SK-N-SH (cell line): ENCODE measurements around the gene PEX12. TPM values are rescaled to one million over a fixed set of nuclear protein-coding genes. Genes with fewer than 3 reads are reported as not detected.

Experiments used
- CTCF ChIA-PET: fragments of 300-600, 350-600 bp; formaldehyde crosslinking; extraction: SDS; loops from one replicate; lab custom pipeline; 2021; lab: Yijun Ruan, JAX
- POLR2A ChIA-PET: fragments of 350-600 bp; sonication (Branson Sonifier 250); formaldehyde crosslinking; extraction: SDS; loops from one replicate; lab custom pipeline; 2020; ENCODE audit warnings: antibody characterized with exemption, inconsistent platforms; lab: Yijun Ruan, JAX
- DNase-seq: peaks from one replicate; pipeline ENCODE4 v3.0.0; 2012
- H2AFZ ChIP-seq: fragments of 200-600 bp; sonication (generic); 2 replicates; pipeline ENCODE4 v1.8.1; 2016; ENCODE audit warnings: antibody characterized with exemption, mild to moderate bottlenecking, low read depth
- H3F3A ChIP-seq: fragments of 200-600 bp; sonication (generic); replicated peaks from 2 replicates; pipeline ENCODE3; 2016; ENCODE audit warnings: antibody characterized with exemption, mild to moderate bottlenecking; ENCODE audit not compliant: insufficient read depth
- H3K27ac ChIP-seq, 2 experiments: fragments of 200-500 bp in 1 of 2; fragments of 200-600 bp in 1 of 2; sonication (Bioruptor generic) in 1 of 2; sonication (generic), shearing (Covaris generic) in 1 of 2; 2 replicates each; pipeline versions ENCODE4 v1.5.1 to v1.6.1; 2014 to 2016; ENCODE audit warnings: low read depth in 2 of 2, inconsistent platforms in 1 of 2, low read length in 1 of 2, mild to moderate bottlenecking in 1 of 2, mixed read lengths in 1 of 2
- H3K27me3 ChIP-seq: fragments of 200-600 bp; sonication (generic), shearing (Covaris generic); 2 replicates; pipeline ENCODE4 v1.6.1; 2016; ENCODE audit warnings: mixed run types; ENCODE audit not compliant: insufficient read depth
- H3K36me3 ChIP-seq, 2 experiments: fragments of 200-500 bp in 1 of 2; fragments of 200-600 bp in 1 of 2; sonication (Bioruptor generic) in 1 of 2; sonication (generic) in 1 of 2; replicated peaks in 1 of 2; 2 replicates each; pipeline versions ENCODE3 to v1.5.1; 2014 to 2016; ENCODE audit warnings: low read length in 1 of 2, mild to moderate bottlenecking in 1 of 2; ENCODE audit not compliant: insufficient read depth in 2 of 2, control insufficient read depth in 1 of 2
- H3K4me1 ChIP-seq, 2 experiments: fragments of 200-500 bp in 1 of 2; fragments of 200-600 bp in 1 of 2; sonication (Bioruptor generic) in 1 of 2; sonication (generic), shearing (Covaris generic) in 1 of 2; 2 replicates each; pipeline versions ENCODE4 v1.5.1 to v1.6.1; 2014 to 2016; ENCODE audit warnings: low read depth in 1 of 2, low read length in 1 of 2, mixed run types in 1 of 2; ENCODE audit not compliant: insufficient read depth in 2 of 2, control insufficient read depth in 1 of 2
- H3K4me2 ChIP-seq: fragments of 200-600 bp; sonication (generic), shearing (Covaris generic); 2 replicates; pipeline ENCODE4 v1.6.1; 2017; ENCODE audit warnings: mixed run types
- H3K4me3 ChIP-seq, 2 experiments: fragments of 200-500 bp in 1 of 2; fragments of 200-600 bp in 1 of 2; sonication (Bioruptor generic) in 1 of 2; sonication (generic), shearing (Covaris generic) in 1 of 2; 2 replicates each; pipeline versions ENCODE4 v1.5.1 to v1.8.1; 2014 to 2016; ENCODE audit warnings: low read depth in 2 of 2, inconsistent platforms in 1 of 2, low read length in 1 of 2, mild to moderate bottlenecking in 1 of 2, mixed read lengths in 1 of 2, moderate library complexity in 1 of 2
- H3K79me2 ChIP-seq: fragments of 200-600 bp; sonication (generic); 2 replicates; pipeline ENCODE4 v1.8.1; 2017; ENCODE audit warnings: mild to moderate bottlenecking; ENCODE audit not compliant: insufficient read depth
- H3K9ac ChIP-seq: fragments of 200-600 bp; sonication (generic); 2 replicates; pipeline ENCODE4 v1.6.1; 2017; ENCODE audit warnings: mixed run types
- H3K9me2 ChIP-seq: fragments of 200-600 bp; sonication (generic); 2 replicates; pipeline ENCODE4 v1.6.1; 2017; ENCODE audit warnings: mixed run types
- H3K9me3 ChIP-seq: fragments of 200-600 bp; sonication (generic); 2 replicates; pipeline ENCODE4 v1.6.1; 2017; ENCODE audit warnings: mixed run types, mild to moderate bottlenecking, moderate library complexity
- H4K20me1 ChIP-seq: fragments of 200-600 bp; sonication (generic); 2 replicates; pipeline ENCODE4 v1.6.1; 2017; ENCODE audit warnings: mild to moderate bottlenecking, mixed run types; ENCODE audit not compliant: insufficient read depth
- CHD2 ChIP-seq: fragments of 150-350 bp; IDR thresholded peaks from 2 replicates; pipeline ENCODE4 v1.6.1; 2018; ENCODE audit warnings: low read length; ENCODE audit not compliant: partially characterized antibody
- ELF1 ChIP-seq: IDR thresholded peaks from 2 replicates; pipeline ENCODE4 v1.4.0; 2012
- EP300 ChIP-seq, 2 experiments: IDR thresholded peaks; 2 replicates each; pipeline versions ENCODE4 v1.4.0 to v1.6.1; 2012; ENCODE audit warnings: borderline replicate concordance in 1 of 2, low read depth in 1 of 2, low read length in 1 of 2
- FOSL2 ChIP-seq: IDR thresholded peaks from 2 replicates; pipeline ENCODE4 v1.4.0; 2012; ENCODE audit warnings: low read depth, mild to moderate bottlenecking, moderate library complexity, borderline replicate concordance
- GABPA ChIP-seq: IDR thresholded peaks from 2 replicates; pipeline ENCODE4 v1.4.0; 2012; ENCODE audit warnings: low read depth, mild to moderate bottlenecking
- GATA2 ChIP-seq: sonication (generic); formaldehyde crosslinking; IDR thresholded peaks from 2 replicates; pipeline ENCODE4 v1.5.0; 2020; ENCODE audit warnings: mild to moderate bottlenecking, missing genetic modification reagents
- JUND ChIP-seq: IDR thresholded peaks from 2 replicates; pipeline ENCODE4 v1.4.0; 2012
- MAX ChIP-seq: IDR thresholded peaks from 2 replicates; pipeline ENCODE4 v1.4.0; 2012; ENCODE audit warnings: low read depth
- MEF2A ChIP-seq: IDR thresholded peaks from 2 replicates; pipeline ENCODE4 v1.4.0; 2012; ENCODE audit warnings: low read depth, borderline replicate concordance
- MXI1 ChIP-seq: IDR thresholded peaks from 2 replicates; pipeline ENCODE4 v1.6.1; 2012; ENCODE audit warnings: mild to moderate bottlenecking, low read depth, low read length, improper control_type of control experiment
- NFIC ChIP-seq: IDR thresholded peaks from 2 replicates; pipeline ENCODE4 v1.4.0; 2012; ENCODE audit warnings: borderline replicate concordance
- POLR2AphosphoS5 ChIP-seq: IDR thresholded peaks from 2 replicates; pipeline ENCODE4 v1.6.1; 2012; ENCODE audit warnings: low read depth, low read length
- RCOR1 ChIP-seq: fragments of 150-350 bp; IDR thresholded peaks from 2 replicates; pipeline ENCODE4 v1.6.1; 2017; ENCODE audit warnings: antibody characterized with exemption, low read length
- REST ChIP-seq: IDR thresholded peaks from 2 replicates; pipeline ENCODE4 v1.6.1; 2012; ENCODE audit warnings: mild to moderate bottlenecking, low read depth, low read length, moderate library complexity
- RXRA ChIP-seq: IDR thresholded peaks from 2 replicates; pipeline ENCODE4 v1.4.0; 2012; ENCODE audit warnings: low read depth, mild to moderate bottlenecking, borderline replicate concordance
- SIN3A ChIP-seq: IDR thresholded peaks from 2 replicates; pipeline ENCODE4 v1.6.1; 2012; ENCODE audit warnings: low read depth, mild to moderate bottlenecking, low read length, moderate library complexity, borderline replicate concordance
- TAF1 ChIP-seq: IDR thresholded peaks from 2 replicates; pipeline ENCODE4 v1.6.1; 2012; ENCODE audit warnings: low read depth, mild to moderate bottlenecking, low read length, moderate library complexity, borderline replicate concordance
- TCF12 ChIP-seq: IDR thresholded peaks from 2 replicates; pipeline ENCODE4 v1.4.0; 2012
- ZBTB33 ChIP-seq: IDR thresholded peaks from 2 replicates; pipeline ENCODE4 v1.4.0; 2012; ENCODE audit warnings: low read depth, borderline replicate concordance
- WGBS: methylation state at CpG from one replicate; pipeline ENCODE4 v1.1.6; 2017; ENCODE audit warnings: low lambda C conversion rate; 5-methylcytosine and 5-hydroxymethylcytosine counted together
- polyA plus RNA-seq, 3 experiments: library from polyadenylated mRNA; depleted of rRNA; stranded (reverse); fragments of >200 nt; gene quantifications; 2 replicates each; pipeline ENCODE4 v1.2.3, GENCODE V29; 2012
- TF ChIP-seq, protein P1 (sequence below): IDR thresholded peaks from 2 replicates; pipeline ENCODE4 v1.4.0; 2012; ENCODE audit warnings: low read depth, borderline replicate concordance
- TF ChIP-seq, protein P2 (sequence below): fragments of 200-600 bp; sonication (generic); IDR thresholded peaks from 2 replicates; pipeline ENCODE4 v1.6.1; 2017; ENCODE audit warnings: antibody characterized with exemption, mild to moderate bottlenecking, moderate library complexity
- TF ChIP-seq, protein P3 (sequence below): fragments of 150-350 bp; IDR thresholded peaks from 2 replicates; pipeline ENCODE4 v1.6.1; 2017; ENCODE audit warnings: antibody characterized with exemption, low read length, low read depth, borderline replicate concordance

Gene PEX12
- polyA plus RNA-seq, 1 of the 3 experiments (the other 2 are of a cell fraction): 4.3 TPM

- peaks cover 52% of the 10 kb centered on the region for H3K79me2 ChIP-seq
- peak within 1 kb of the TSS; percentile 98 for H3K9ac ChIP-seq
- no peaks in the 10 kb centered on the region for H3K9me3 ChIP-seq
- H4K20me1 ChIP-seq: peaks cover 22% of the 10 kb centered on the region
- under 1% methylated on average over 45 of the region's 50 CpGs for WGBS
- no peaks in the 10 kb centered on the region for H3K27me3 ChIP-seq
- H3K27ac ChIP-seq: peak within 1 kb of the TSS; percentile 85 to 93
- ChIA-PET CTCF (interaction anchor here (1.5 to 6.6 kb wide), 4 partner anchors 26 to 177 kb away, joined by 8 to 41 read pairs (median 12); no protein-coding TSS in a partner anchor), POLR2A (interaction anchor here (0.8 to 1.5 kb wide), 3 partner anchors 9 to 221 kb away, joined by 3 to 27 read pairs (median 4); partner anchors contain the start of genes PEX12 and TAF15)
- peaks cover 3 to 10% of the 10 kb centered on the region in 2 experiments for H3K36me3 ChIP-seq
- peaks cover 5 to 18% of the 10 kb centered on the region in 2 experiments; a peak in 2 of 4 replicates for H3K4me1 ChIP-seq
- peak within 1 kb of the TSS; percentile 98 for H2AFZ ChIP-seq
- peak; percentile 88 for DNase-seq
- no peaks in the 10 kb centered on the region for H3K9me2 ChIP-seq
- no peaks in the 10 kb centered on the region for H3F3A ChIP-seq
- H3K4me2 ChIP-seq: peak within 1 kb of the TSS; percentile 78
- H3K4me3 ChIP-seq: peak within 1 kb of the TSS; percentile 73 to 94
- TF ChIP-seq MAX (peak; percentile 75), GABPA (peak; percentile 81), RCOR1 (0 out of 2 replicates have a peak, but pooled peaks have one; percentile 21), TAF1 (peak; percentile 81), POLR2AphosphoS5 (peak; percentile 95), REST (no peak), ELF1 (peak; percentile 86), NFIC (no peak; the same call in 1 of the 2 replicates), MEF2A (no peak), GATA2 (CRISPR knock-in tag) (no peak), SIN3A (peak; percentile 68; the same call in 1 of the 2 replicates), JUND (no peak), CHD2 (peak; percentile 74), EP300 (IDR thresholded peaks at IDR 0.05; ENCODE audit: borderline replicate concordance in 1 of 2, low read depth in 1 of 2, low read length in 1 of 2) (no peak; a peak in 1 of 4 replicates), FOSL2 (no peak), TCF12 (no peak), ZBTB33 (no peak), RXRA (no peak), MXI1 (peak; percentile 84; the same call in 1 of the 2 replicates)
- TF ChIP-seq, protein P1, sequence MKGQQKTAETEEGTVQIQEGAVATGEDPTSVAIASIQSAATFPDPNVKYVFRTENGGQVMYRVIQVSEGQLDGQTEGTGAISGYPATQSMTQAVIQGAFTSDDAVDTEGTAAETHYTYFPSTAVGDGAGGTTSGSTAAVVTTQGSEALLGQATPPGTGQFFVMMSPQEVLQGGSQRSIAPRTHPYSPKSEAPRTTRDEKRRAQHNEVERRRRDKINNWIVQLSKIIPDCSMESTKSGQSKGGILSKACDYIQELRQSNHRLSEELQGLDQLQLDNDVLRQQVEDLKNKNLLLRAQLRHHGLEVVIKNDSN: 0 out of 2 replicates have a peak, but pooled peaks have one; percentile 31
- TF ChIP-seq, protein P2, sequence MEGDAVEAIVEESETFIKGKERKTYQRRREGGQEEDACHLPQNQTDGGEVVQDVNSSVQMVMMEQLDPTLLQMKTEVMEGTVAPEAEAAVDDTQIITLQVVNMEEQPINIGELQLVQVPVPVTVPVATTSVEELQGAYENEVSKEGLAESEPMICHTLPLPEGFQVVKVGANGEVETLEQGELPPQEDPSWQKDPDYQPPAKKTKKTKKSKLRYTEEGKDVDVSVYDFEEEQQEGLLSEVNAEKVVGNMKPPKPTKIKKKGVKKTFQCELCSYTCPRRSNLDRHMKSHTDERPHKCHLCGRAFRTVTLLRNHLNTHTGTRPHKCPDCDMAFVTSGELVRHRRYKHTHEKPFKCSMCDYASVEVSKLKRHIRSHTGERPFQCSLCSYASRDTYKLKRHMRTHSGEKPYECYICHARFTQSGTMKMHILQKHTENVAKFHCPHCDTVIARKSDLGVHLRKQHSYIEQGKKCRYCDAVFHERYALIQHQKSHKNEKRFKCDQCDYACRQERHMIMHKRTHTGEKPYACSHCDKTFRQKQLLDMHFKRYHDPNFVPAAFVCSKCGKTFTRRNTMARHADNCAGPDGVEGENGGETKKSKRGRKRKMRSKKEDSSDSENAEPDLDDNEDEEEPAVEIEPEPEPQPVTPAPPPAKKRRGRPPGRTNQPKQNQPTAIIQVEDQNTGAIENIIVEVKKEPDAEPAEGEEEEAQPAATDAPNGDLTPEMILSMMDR: no peak
- TF ChIP-seq, protein P3, sequence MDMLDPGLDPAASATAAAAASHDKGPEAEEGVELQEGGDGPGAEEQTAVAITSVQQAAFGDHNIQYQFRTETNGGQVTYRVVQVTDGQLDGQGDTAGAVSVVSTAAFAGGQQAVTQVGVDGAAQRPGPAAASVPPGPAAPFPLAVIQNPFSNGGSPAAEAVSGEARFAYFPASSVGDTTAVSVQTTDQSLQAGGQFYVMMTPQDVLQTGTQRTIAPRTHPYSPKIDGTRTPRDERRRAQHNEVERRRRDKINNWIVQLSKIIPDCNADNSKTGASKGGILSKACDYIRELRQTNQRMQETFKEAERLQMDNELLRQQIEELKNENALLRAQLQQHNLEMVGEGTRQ: no peak
Measured at GRCh38 chr17:35587074-35587961, 8.9 kb upstream of the PEX12 start, which contains the start of gene AP2B1. AP2B1 (plus strand) TSS chr17:35587322; CDS start chr17:35594031, 6,709 bp downstream.
